ENCODE results near the gene EDEM3. TPM values are rescaled to one million over a fixed set of nuclear protein-coding genes. Genes with fewer than 3 reads are reported as not detected.

The EDEM3 gene
- polyA plus RNA-seq, 2 of the 4 experiments (the other 2 are of a cell fraction) = 10.5 to 24.2 TPM

DNA sequence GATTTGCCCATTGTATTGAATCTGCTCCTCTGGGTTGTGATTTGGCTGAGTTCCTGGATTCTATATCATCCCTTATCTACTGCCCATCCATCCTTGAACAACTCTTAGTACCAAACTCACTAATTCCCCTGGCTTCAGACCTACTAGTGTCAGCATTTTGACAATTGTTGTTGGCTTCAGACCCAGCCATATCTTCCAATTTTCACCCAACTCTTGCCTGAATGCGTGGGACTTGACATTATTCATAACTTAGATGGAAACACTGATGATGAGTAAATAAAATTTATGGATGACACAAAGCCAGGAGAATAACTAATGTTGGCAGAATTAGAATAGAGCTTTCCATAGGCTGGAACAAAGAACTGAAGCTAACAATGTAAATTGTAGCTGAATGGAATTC is 27.3 kb upstream of the EDEM3 start (continued):
- TF ChIP-seq HOXB13 (CRISPR knock-in tag; IDR thresholded peaks at IDR 0.05; ENCODE audit: low read depth) = no peak
- TF ChIP-seq, protein P1, sequence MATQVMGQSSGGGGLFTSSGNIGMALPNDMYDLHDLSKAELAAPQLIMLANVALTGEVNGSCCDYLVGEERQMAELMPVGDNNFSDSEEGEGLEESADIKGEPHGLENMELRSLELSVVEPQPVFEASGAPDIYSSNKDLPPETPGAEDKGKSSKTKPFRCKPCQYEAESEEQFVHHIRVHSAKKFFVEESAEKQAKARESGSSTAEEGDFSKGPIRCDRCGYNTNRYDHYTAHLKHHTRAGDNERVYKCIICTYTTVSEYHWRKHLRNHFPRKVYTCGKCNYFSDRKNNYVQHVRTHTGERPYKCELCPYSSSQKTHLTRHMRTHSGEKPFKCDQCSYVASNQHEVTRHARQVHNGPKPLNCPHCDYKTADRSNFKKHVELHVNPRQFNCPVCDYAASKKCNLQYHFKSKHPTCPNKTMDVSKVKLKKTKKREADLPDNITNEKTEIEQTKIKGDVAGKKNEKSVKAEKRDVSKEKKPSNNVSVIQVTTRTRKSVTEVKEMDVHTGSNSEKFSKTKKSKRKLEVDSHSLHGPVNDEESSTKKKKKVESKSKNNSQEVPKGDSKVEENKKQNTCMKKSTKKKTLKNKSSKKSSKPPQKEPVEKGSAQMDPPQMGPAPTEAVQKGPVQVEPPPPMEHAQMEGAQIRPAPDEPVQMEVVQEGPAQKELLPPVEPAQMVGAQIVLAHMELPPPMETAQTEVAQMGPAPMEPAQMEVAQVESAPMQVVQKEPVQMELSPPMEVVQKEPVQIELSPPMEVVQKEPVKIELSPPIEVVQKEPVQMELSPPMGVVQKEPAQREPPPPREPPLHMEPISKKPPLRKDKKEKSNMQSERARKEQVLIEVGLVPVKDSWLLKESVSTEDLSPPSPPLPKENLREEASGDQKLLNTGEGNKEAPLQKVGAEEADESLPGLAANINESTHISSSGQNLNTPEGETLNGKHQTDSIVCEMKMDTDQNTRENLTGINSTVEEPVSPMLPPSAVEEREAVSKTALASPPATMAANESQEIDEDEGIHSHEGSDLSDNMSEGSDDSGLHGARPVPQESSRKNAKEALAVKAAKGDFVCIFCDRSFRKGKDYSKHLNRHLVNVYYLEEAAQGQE (IDR thresholded peaks at IDR 0.05) = no peak
- TF ChIP-seq, protein P2, sequence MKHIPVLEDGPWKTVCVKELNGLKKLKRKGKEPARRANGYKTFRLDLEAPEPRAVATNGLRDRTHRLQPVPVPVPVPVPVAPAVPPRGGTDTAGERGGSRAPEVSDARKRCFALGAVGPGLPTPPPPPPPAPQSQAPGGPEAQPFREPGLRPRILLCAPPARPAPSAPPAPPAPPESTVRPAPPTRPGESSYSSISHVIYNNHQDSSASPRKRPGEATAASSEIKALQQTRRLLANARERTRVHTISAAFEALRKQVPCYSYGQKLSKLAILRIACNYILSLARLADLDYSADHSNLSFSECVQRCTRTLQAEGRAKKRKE (CRISPR knock-in tag; IDR thresholded peaks at IDR 0.05; ENCODE audit: low read depth) = no peak
- no peak for TF ChIP-seq KDM1A (IDR thresholded peaks at IDR 0.05; ENCODE audit: low read depth)
- no peak for TF ChIP-seq TP53 (CRISPR knock-in tag; IDR thresholded peaks at IDR 0.05)
- no peak for TF ChIP-seq HOXA7 (CRISPR knock-in tag; IDR thresholded peaks at IDR 0.05)
- no peak for TF ChIP-seq RFX5 (IDR thresholded peaks at IDR 0.05)
- TF ChIP-seq, protein P3, sequence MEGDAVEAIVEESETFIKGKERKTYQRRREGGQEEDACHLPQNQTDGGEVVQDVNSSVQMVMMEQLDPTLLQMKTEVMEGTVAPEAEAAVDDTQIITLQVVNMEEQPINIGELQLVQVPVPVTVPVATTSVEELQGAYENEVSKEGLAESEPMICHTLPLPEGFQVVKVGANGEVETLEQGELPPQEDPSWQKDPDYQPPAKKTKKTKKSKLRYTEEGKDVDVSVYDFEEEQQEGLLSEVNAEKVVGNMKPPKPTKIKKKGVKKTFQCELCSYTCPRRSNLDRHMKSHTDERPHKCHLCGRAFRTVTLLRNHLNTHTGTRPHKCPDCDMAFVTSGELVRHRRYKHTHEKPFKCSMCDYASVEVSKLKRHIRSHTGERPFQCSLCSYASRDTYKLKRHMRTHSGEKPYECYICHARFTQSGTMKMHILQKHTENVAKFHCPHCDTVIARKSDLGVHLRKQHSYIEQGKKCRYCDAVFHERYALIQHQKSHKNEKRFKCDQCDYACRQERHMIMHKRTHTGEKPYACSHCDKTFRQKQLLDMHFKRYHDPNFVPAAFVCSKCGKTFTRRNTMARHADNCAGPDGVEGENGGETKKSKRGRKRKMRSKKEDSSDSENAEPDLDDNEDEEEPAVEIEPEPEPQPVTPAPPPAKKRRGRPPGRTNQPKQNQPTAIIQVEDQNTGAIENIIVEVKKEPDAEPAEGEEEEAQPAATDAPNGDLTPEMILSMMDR (IDR thresholded peaks at IDR 0.05) = no peak
- TF ChIP-seq, protein P4, sequence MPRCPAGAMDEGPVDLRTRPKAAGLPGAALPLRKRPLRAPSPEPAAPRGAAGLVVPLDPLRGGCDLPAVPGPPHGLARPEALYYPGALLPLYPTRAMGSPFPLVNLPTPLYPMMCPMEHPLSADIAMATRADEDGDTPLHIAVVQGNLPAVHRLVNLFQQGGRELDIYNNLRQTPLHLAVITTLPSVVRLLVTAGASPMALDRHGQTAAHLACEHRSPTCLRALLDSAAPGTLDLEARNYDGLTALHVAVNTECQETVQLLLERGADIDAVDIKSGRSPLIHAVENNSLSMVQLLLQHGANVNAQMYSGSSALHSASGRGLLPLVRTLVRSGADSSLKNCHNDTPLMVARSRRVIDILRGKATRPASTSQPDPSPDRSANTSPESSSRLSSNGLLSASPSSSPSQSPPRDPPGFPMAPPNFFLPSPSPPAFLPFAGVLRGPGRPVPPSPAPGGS (IDR thresholded peaks at IDR 0.05) = no peak
- TF ChIP-seq MAZ (IDR thresholded peaks at IDR 0.05; ENCODE audit: borderline replicate concordance, low read depth, low read length) = no peak

GRCh38 chr1:184775885-184776284 is 21.2 kb upstream of the EDEM3 start:
- CTCF ChIA-PET = interaction anchor here (1.5 kb wide), 1 partner anchor 29 kb away, joined by 6 read pairs; no protein-coding TSS in a partner anchor
- WGBS (ENCODE audit: missing lambda C conversion rate) = 24% methylated on average over 2 of the region's 2 CpGs
- POLR2A ChIA-PET = no interaction called here

DNA sequence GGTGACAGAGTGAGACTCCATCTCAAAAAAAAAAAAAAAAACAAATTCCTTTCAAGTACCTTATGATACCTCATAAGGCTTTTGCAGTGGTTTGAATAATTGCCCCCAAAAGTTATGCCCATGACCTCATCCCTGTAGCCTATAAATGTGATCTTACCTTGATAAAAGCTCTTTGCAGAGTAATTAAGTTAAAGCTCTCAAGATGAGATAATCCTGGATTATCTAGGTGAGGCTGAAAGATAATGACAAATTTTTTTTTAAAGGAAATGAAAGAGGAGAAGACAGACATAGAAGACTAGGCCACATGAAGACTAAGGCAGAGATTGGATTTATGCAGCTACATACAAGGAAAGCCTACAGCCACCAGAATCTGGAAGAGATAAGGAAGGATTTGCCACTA is 20.7 kb upstream of the EDEM3 start:
- no peaks in the 10 kb centered on the region for H3K9me3 ChIP-seq
- no peak overlapping the region for H3K27ac ChIP-seq
- ATAC-seq (no peak), FAIRE-seq (no peak), DNase-seq (ENCODE audit: low read depth in 1 of 2, low spot score in 1 of 2) (no peak)
- no peak overlapping the region for H3K4me2 ChIP-seq
- H3K4me3 ChIP-seq = no peak overlapping the region
- CTCF ChIA-PET = interaction anchor here (1.5 kb wide), 1 partner anchor 30 kb away, joined by 6 read pairs; no protein-coding TSS in a partner anchor
- POLR2A ChIA-PET = no interaction called here
- H3K4me1 ChIP-seq = no peaks in the 10 kb centered on the region
- TF ChIP-seq SREBF2 (IDR thresholded peaks at IDR 0.05) = no peak
- no peak for TF ChIP-seq ZNF302 (CRISPR knock-in tag; IDR thresholded peaks at IDR 0.05)
- no peak for TF ChIP-seq RARB (CRISPR knock-in tag; IDR thresholded peaks at IDR 0.05)
- no peak for TF ChIP-seq EP300 (IDR thresholded peaks at IDR 0.05)
- TF ChIP-seq, protein P3 (IDR thresholded peaks at IDR 0.05) = no peak
- TF ChIP-seq HOXB5 (CRISPR knock-in tag; IDR thresholded peaks at IDR 0.05) = no peak
- no peak for TF ChIP-seq CHD2 (IDR thresholded peaks at IDR 0.05; ENCODE audit: low read length, partially characterized antibody)
- TF ChIP-seq RAD21 (conservative IDR thresholded peaks at IDR 0.05 in 1 of 2, IDR thresholded peaks at IDR 0.05 in 1 of 2) = no peak
- no peak for TF ChIP-seq PHF8 (IDR thresholded peaks at IDR 0.05; ENCODE audit: borderline replicate concordance, low read depth)
- TF ChIP-seq USF2 (IDR thresholded peaks at IDR 0.05) = no peak
- TF ChIP-seq, protein P2 (CRISPR knock-in tag; IDR thresholded peaks at IDR 0.05; ENCODE audit: low read depth) = no peak

More at GRCh38 chr1:184775885-184776284, 21.2 kb upstream of the EDEM3 start:
- no peak for FAIRE-seq
- TF ChIP-seq POLR2AphosphoS2 (conservative IDR thresholded peaks at IDR 0.05; ENCODE audit: low read length) (no peak), NPAS2 (CRISPR knock-in tag; IDR thresholded peaks at IDR 0.05; ENCODE audit: borderline replicate concordance) (no peak), JUN (IDR thresholded peaks at IDR 0.05) (no peak)
- no peak for ATAC-seq
- Histone ChIP-seq H3K4me3 (no peak overlapping the region), H3K4me2 (no peak overlapping the region), H3K27ac (no peak overlapping the region), H3K9me3 (no peaks in the 10 kb centered on the region), H3K4me1 (no peaks in the 10 kb centered on the region)
- no peak for DNase-seq (ENCODE audit: low read depth in 1 of 2, low spot score in 1 of 2)

All from A549 (cell line).